HuH-7.5 (cell line): ENCODE data around the gene MUC16.
"Not testable (repeated sequence)": the region's sequence is repeated elsewhere in the genome, so short reads cannot be mapped to it uniquely, and the experiment has no call there.

Experiments
- DNase-seq: peaks from one replicate; pipeline ENCODE4 v3.0.0; 2011; ENCODE audit warnings: low spot score

Gene MUC16

DNA sequence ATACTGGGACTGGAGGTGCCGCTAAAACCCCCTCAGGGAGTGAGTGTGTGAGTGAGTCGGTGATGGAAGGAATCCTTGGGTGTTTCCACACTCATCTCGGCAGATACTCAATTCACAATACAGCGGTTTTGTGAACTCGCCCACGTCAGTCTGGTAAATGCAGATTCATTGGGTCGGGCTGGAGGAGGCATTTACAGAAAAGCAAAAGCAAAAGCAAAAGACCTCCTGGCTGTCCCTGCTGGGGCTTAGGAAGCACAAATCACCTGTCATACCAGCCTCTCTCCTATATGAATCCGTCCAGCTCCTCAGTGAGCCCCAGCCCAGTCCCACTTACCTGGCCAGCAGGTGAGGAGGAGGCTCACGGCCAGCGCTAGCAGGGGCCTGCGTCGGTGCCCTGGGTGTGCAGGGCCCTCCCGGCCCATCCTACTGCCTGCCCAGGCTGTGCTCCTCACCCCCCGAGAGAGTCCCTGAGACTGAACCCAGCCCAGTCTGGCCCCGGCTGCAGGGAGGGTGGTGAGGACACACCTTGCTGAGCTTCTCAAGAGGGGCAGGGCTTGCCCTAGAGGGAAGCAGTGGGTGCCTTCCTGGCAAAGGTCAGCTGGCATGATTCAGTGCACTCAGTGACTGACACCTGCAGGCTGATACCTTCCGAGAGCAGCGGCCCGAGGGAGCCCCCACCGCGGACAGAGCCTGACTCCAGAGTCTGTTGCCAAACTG lies at the start of gene MUC16:
Gene MUC16, minus strand, starts transcription at position 475 of the 717 bp plus-strand sequence.
- no peak for DNase-seq

DNA sequence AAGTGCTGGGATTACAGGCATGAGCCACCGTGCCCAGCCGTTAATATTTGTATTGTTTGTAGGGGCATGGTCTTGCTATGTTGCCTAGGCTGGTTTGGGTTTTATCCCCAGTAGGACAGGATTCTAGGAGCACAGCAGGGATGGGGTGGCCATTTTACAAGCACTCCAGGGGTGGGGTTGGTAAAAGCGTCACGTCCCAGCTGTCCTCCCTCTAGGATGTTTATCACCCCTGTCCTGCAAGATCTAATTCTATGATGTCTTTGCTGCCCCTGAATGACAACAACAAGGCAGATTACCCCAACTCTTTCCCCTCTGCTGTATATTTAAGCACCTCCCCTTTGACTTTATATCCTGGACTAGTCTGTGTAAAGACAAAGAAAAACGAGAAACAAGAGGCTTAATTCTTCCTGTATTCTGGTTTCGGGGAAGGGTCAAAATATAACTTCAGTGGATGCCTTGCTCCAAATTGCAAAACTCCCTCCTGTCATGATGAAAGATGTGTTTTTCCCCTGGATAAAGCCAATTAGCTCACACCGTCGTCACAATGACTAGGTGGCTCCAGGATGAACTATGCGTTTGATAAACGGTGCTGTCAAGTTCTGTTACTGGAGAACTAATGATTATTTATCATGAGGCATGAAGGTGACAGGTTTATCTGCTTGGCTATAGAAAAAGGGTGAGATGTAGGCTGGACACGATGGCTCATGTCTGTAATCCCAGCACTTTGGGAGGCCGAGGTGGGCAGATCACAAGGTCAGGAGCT lies 48.9 kb upstream of the MUC16 start:
- no peak for DNase-seq

DNA sequence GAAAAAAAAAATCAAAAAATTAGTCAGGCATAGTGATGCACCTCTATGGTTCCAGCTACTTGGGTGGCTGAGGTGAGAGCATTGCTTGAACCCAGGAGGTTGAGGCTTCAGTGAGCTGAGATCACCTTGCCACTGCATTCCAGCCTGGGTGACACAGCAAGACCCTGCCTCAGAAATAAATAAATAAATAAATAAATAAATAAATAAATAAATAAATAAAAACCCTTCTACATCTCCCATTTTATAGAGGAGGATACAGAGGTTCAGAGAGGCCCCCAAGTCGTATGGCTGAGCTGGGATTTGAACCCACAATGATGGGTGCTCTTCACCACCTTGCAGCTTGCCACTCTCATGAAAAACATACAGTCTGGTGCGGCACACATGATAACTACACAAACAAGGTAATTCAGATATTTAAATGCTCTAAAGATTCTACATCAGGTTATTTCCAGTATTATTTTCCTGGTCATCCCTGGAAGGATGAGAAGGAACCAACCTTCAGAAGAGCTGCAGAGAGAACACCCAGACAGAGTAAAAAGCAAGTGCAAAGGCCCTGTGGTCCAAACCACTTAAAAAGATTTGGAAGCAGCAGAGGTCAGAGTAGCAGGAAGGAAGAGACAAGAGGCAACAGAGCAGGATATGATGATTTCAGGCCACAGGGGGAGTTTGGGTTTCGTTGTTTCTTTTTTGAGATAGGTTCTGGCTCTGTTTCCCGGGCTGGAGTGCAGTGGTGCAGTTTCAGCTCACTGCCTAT lies 47.5 kb upstream of the MUC16 start:
- DNase-seq = no peak

DNA sequence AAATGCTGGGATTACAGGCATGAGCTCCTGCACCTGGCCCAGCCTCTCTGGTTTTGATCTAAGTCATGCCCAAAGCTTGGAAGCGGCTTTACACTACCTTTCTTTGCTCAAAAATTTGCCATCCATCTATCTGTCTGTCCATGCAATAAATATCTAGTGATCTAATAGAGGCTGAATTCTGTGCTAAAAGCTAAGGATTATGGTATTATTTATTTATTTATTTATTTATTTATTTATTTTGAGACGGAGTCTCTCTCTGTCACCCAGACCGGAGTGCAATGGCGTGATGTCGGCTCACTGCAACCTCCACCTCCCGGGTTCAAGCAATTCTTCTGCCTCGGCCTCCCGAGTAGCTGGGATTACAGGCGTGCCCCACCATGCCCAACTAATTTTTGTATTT lies 45.9 kb upstream of the MUC16 start:
- not testable (repeated sequence) for DNase-seq

DNA sequence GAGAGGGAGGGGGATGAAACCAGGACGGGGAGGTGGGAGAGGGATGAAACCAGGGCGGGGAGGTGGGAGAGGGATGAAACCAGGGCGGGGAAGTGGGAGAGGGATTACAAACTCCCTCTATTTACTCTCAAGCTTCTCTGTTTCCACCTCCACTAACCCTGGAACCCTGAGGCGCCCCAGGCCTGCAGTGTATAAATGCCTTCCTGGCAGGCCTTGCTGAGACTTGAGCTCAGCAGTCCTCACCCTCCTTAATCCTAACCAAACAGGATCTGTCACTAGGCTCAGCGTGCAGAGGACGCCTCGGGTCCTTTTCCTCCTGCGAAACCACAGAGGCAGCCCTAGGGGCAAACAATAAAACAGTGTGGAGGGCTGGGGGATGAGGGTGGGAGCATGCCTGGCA lies 44.6 kb upstream of the MUC16 start:
- DNase-seq = no peak

DNA sequence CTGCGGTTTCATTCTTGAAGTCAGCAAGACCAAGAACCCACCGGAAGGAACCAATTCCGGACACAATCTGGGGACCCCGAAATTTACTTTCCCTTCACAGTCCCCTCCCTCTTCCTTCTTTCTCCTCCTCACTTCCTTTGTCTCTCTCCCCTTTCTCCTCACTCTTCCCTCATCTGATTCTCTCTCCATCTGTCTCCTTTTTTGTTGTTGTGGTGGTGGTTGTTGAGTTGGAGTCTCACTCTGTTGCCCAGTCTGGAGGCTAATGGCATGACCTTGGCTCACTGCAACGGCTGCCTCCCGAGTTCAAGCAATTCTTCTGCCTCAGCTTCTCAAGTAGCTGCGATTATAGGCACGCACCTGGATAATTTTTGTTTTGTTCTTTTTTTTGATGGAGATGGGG lies 44.0 kb upstream of the MUC16 start:
- DNase-seq = no peak

DNA sequence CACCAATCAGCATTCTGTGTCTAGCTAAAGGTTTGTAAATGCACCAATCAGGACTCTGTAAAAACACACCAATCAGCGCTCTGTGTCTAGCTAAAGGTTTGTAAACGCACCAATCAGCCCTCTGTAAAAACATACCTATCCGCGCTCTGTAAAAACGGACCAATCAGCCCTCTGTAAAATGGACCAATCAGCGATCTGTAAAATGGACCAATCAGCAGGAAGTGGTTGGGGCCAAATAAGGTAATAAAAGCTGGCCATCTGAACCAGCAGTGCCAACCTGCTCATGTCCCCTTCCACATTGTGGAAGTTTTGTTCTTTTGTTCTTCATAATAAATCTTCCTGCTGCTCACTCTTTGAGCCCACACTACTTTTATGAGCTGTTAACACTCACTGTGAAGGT lies 43.5 kb upstream of the MUC16 start:
- not testable (repeated sequence) for DNase-seq

DNA sequence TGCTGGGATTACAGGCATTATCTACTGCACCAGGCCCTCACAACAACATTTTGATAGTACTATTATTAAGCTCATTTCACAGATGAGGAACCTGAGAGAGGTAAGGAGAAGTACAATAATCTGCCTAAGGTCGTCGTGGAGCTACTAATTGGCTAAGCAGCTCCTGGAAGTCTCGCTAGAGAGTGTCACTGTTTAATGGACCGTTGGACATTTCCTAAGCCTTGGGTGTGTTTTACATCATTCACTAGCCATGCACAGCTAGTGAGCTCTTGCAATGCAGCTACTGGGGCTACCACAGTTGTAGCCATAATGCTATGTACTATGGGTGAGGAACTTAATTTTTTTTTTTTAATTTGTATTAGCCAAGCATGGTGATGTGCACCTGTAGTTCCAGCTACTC lies 42.7 kb upstream of the MUC16 start:
- DNase-seq = no peak

DNA sequence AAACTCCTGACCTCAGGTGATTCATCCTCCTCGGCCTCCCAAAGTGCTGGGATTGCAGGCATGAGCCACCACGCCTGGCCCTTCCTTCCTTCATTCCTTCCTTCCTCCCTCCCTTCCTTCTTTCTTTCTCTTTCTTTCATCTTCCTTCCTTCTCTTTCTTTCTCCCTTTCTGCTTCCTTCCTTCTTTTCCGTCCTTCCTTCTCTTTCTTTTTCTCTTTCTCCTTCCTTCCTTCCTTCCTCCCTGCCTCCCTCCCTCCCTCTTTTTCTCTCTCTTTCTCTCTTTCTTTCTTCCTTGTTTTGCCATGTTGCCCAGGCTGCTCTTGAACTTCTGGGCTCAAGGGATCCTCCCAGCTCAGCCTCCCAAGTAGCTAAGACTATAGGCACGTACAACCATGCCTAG lies 36.5 kb upstream of the MUC16 start:
- no peak for DNase-seq

DNA sequence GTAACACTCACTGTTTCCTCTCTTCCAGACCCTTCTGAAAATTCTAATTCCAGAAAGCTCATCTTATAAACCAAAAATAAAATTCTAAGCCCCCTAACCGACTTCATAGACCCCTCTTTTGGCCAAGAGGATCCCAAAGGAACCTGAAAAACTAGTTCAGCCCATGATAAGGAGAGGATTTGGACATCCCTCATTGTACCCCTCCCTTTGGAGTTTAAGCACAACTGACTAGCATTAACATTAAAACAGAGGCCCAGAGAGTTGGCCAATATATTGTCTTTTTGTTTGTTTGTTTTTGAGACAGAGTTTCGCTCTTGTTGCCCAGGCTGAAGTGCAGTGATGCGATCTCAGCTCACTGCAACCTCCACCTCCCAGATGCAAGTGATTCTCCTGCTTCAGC lies 34.2 kb upstream of the MUC16 start:
- no peak for DNase-seq

DNA sequence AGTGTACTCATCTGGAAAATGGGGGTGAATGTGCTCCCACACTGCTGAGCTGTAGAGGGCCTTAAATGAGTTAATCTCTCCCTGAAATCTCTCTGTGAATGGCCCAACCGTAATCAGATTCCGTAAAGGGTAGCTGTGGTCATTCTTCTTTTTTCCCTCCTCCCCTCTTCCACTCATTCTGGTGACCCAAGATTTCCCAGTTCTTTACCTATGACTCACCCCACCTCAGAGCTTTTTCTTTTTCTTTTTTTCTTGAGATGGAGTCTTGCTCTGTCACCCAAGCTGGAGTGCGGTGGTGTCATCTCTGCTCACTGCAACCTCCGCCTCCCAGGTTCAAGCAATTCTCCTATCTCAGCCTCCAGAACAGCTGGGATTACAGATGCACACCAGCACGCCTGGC lies 33.3 kb upstream of the MUC16 start:
- DNase-seq = no peak

DNA sequence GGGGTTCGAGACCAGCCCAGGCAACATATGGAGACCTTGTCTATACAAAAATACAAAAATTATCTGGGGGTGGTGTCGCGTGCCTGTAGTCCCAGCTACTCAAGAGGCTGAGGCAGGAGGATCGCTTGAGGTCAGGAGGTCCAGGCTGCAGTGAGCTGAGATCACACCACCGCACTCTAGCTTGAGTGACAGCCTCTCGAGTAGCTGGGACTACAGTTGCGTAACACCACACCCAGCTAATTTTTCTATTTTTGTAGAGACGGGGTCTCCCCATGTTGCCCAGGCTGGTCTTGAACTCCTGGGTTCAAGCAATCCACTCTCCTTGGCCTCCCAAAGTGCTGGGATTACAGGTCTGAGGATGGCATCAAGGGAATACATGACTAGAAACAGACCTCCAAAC lies 30.8 kb upstream of the MUC16 start:
- no peak for DNase-seq

DNA sequence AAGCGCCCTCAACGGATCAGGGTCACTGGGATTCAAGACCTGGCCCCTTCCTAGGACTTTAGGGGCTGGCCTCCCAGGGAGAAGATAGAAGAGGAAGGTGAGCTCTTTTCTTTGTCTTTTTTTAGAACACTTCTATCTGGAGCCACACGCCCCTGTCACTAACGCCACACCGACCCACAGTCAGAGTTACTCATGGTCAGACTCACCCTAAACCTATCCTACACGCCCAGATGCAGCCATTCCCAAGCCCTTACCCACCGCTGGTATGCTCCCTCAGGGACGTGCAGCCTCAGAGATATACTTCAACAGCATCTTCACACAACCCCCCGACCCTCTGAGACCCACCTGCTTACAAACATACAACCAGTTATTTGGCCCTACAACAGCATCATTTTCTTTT lies 29.9 kb upstream of the MUC16 start:
- DNase-seq = no peak

DNA sequence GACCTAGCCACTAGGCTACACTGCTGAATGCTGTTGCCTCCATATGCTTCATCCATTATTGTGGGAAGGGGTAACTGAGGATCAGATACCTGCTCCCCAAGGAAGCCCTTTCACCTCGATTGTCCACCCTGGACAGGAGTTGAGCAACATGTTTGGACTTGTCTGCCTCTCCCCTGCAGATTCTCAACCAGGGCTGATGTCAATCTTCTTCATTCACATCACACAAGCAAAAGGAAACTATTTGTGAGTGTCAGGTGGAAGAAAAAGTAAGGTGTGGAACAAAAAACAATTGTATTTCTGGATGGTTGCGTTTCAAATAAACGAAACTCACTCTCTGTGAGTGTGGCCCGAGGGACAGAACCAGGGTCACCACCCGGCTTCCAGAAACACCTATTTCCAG lies 29.5 kb upstream of the MUC16 start:
- DNase-seq = no peak

DNA sequence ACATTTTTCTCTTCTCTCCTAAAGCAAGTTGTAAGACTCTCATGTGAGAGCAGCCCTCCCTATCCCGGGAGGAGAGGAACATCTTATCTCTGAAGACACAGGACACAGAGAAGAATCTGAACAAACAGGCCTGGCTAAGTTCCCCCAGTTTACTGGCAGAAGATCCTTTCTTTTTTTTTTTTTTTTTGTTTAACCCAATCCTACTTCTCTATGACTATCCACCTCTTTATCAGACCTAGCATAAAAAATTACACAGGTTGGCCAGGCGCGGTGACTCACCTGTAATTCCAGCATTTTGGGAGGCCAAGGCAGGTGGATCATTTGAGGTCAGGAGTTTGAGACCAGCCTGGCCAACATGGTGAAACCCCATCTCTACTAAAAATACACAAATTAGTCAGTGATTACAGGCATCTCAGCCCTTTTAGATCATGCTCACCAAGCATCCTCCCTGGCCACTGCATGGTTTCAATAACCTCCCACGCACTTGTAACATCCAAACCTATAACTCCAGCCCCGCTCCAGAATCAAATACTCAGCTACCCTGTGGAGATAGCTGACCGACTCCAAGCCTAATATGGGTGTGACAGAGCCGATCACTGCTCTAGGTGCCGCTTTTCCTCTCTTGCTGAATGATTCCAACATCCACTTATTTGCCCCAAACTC lies 27.3 kb upstream of the MUC16 start:
- DNase-seq = no peak

DNA sequence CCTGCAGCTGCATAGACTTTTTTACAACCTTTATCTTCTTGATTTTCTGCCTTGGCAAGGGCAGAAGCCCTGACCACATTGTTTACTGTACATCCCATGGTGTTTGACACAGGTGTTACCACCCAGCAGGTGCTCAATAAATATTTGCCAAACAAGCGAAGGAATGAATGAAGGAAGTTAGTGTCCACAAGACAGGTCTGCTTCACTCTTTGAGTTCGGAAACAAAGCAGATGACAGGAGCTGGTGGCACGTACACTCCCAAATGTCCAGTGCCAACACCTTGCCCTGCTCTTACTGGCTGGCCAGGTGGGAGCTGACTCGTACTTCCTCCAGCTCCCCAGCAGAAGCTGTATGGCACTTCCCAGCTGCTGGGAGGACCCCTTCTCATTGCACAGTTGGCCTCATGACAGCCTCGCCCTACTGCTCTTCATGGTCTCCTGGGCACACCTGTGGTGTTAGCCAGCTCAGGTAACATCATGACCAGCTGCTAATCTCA lies 22.0 kb upstream of the MUC16 start:
- DNase-seq = no peak

DNA sequence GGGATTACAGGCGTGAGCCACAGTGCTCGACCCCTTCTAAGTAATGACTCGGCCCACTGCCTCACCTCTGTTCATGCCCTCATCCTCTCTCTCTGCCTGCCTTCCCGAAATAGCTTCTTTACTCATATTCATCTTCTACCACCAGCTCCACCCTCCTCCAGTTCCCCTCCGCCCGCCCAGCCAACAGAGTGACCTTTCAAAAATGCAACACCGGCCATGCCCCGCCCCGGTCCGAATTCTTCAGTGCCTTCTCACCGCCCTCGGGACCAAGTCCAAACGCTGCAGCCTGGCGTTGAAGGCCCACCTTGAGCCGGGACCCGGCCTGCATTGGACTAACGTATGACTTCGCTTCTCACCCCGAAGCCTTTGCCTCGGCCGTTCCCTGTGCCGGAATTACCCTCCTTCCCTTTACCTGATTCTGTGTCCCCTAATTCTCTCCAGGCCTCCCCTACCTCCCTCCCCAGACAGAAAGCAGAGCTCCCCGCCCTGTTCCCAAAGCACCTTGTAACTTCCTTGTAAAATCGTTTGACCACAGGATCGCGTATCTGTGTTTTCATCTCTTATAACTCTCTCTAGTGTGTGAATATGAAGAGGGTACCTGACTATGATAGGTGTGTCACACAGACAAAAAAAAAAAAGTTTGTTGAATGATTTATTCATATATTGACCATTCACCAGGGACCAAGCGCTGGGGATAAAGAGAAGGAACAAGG lies 8.1 kb upstream of the MUC16 start:
- no peak for DNase-seq

DNA sequence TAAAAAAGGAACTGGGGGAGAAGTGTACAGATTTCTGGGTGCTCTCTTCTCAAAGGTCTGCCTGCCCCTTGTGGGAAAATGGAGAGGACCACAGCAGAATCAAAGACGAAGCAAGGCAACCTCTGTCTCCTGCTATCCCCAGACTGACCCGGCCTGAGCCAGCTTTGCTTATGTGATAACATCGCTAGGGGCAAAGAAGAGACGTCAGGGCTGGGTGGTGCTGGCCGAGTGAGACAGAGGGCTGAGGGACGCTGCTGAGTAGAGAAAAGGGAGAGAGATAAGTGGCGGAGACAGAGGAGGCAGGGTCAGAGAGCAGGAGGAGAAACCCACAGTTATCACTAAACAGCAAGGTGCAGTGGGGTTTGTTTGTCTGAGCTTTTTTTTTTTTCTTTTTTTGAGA lies 4.6 kb upstream of the MUC16 start:
- DNase-seq = no peak

DNA sequence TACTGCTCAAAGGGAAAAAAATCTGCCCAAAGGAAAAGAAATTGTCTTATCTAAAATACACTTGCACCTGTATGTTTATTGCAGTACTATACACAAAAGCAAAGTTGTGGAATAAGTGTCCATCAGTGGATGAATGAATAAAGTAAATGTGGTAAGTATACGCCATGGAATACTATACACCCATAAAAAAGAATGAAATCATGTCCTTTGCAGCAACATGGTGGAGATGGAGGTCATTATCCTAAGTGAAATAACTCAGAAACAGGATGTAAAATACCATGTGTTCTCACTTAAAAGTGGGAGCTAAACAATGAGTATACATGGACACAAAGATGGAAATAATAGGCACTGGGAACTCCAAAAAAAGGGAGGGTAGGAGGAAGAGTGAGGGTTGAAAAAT lies 3.8 kb upstream of the MUC16 start:
- no peak for DNase-seq

DNA sequence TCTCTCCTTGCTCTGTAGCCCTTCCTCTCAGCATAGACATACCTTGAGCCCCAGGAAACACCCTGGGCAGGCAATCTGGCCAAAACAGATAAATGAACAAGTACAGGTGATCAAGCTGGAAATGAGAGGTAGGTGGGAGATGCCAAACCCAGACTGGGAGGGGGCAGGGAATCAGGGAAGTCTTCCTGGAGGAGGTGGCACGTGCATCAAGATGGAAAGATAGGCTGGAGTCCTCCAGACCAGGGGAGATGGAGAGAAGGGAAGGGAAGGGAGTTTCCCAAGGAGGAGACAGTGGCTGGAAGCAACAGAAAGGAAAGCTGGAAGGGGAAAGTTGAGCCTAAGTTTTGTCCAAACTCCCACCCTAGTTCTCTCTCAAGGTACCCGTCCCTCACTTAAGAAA lies 1.7 kb upstream of the MUC16 start:
- DNase-seq = no peak

DNA sequence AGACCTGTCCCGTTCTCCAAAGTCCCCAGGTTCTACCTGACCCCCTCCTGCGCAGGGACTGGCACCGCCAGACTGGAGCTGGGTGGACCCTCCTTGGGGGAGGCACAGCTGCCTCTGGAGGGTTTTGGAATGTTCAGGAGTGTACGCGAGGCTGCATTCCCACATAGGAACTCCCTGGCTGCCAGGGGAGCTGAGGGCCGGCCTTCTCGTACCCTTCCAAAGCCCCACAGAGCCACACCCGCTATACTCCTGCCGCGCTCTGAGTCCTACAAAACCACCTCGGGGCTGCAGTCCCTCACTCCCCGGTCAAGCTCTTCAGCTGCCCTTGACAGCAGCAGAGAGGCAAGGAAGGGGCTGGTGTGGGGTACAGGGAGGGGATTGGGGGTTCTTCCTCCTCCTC lies 484 bp upstream of the MUC16 start:
- no peak for DNase-seq

DNA sequence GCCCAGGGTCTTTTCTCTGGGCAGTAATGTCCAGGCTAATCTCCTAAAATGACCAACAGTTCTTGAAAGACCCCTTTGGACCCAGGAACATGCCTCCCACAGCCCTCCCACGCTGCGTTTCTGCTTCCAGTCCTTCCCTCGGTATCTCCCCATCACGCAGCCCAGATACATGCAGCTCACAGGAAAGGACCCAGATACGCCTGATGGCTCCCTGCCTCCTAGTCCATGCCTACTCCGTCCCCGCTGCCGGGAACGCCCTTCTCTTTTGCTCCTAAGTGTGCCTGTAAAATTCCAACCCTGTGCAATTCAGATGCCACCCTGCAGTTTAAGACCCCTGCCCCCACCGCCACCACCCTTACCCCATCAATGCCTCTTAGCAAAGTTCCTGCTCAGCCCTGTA lies 778 bp downstream of the MUC16 start:
- DNase-seq = no peak
